H1 (cell line): ENCODE data around the gene HSPA4. TPM values are rescaled to one million over a fixed set of nuclear protein-coding genes. Genes with fewer than 3 reads are reported as not detected.
A peak's percentile ranks its signal among the peaks of the same experiment; 100 is the strongest.

Experiments
- CTCF ChIA-PET: fragments of 300-600 bp; sonication (Branson Sonifier 250); formaldehyde crosslinking; loops from one replicate; lab custom pipeline; 2021; ENCODE audit not compliant: partially characterized antibody; lab: Charles Lee
- POLR2A ChIA-PET: fragments of 300-600 bp; sonication (Branson Sonifier 250); formaldehyde crosslinking; loops from one replicate; lab custom pipeline; 2021; ENCODE audit warnings: inconsistent platforms; ENCODE audit not compliant: partially characterized antibody; lab: Charles Lee
- DNase-seq, 2 experiments: peaks; one replicate each; pipeline versions ENCODE4 v3.0.0 to v3.0.0-alpha.2; 2010 to 2022; ENCODE audit warnings: low spot score in 2 of 2, low read depth in 1 of 2, mixed read lengths in 1 of 2
- FAIRE-seq: peaks from 2 replicates; lab custom pipeline; 2011; peaks lifted over from hg19 to GRCh38; lab: Jason Lieb, UNC
- H2AFZ ChIP-seq: 2 replicates; pipeline ENCODE4 v1.8.1; 2012; ENCODE audit warnings: low read length, inconsistent platforms
- H2AK5ac ChIP-seq: 2 replicates; pipeline ENCODE4 v1.6.1; 2013; ENCODE audit warnings: low read depth, low read length
- H2BK120ac ChIP-seq: replicated peaks from 2 replicates; pipeline ENCODE3; 2013; ENCODE audit warnings: low read depth, low read length, inconsistent platforms
- H2BK12ac ChIP-seq: 2 replicates; pipeline ENCODE4 v1.6.1; 2013; ENCODE audit warnings: low read depth, low read length
- H2BK15ac ChIP-seq: 2 replicates; pipeline ENCODE4 v1.6.1; 2013; ENCODE audit warnings: low read length
- H2BK20ac ChIP-seq: 2 replicates; pipeline ENCODE4 v1.6.1; 2013; ENCODE audit warnings: low read length
- H2BK5ac ChIP-seq: 2 replicates; pipeline ENCODE4 v1.6.1; 2013; ENCODE audit warnings: low read depth, low read length
- H3K14ac ChIP-seq: 2 replicates; pipeline ENCODE4 v1.6.1; 2013; ENCODE audit warnings: inconsistent platforms; ENCODE audit not compliant: insufficient read length
- H3K18ac ChIP-seq: 2 replicates; pipeline ENCODE4 v1.6.1; 2013; ENCODE audit warnings: low read length; ENCODE audit errors: extremely low read depth
- H3K23ac ChIP-seq: 2 replicates; pipeline ENCODE4 v1.6.1; 2013; ENCODE audit warnings: inconsistent platforms; ENCODE audit not compliant: insufficient read length
- H3K23me2 ChIP-seq: 2 replicates; pipeline ENCODE4 v1.6.1; 2013; ENCODE audit warnings: low read depth, low read length
- H3K27ac ChIP-seq: 2 replicates; pipeline ENCODE4 v1.6.1; 2011; ENCODE audit warnings: low read depth, low read length, inconsistent platforms
- H3K27me3 ChIP-seq, 4 experiments: replicated peaks in 1 of 4; 1 replicate in 1 of 4; 2 replicates in 3 of 4; pipeline versions ENCODE4 v1.6.1 to v1.8.1; 2011 to 2013; ENCODE audit warnings: low read length in 3 of 4, mild to moderate bottlenecking in 3 of 4, inconsistent platforms in 2 of 4, mixed read lengths in 2 of 4, moderate library complexity in 1 of 4; ENCODE audit not compliant: control insufficient read depth in 3 of 4, insufficient read depth in 3 of 4; ENCODE audit errors: extremely low read depth in 1 of 4
- H3K36me3 ChIP-seq, 4 experiments: 2 replicates each; pipeline versions ENCODE4 v1.6.1 to v1.8.1; 2011 to 2013; ENCODE audit warnings: mild to moderate bottlenecking in 4 of 4, low read length in 3 of 4, moderate library complexity in 2 of 4, control low read depth in 1 of 4, inconsistent platforms in 1 of 4; ENCODE audit not compliant: insufficient read depth in 4 of 4, control insufficient read depth in 2 of 4
- H3K4ac ChIP-seq: replicated peaks from 2 replicates; pipeline ENCODE3; 2013; ENCODE audit warnings: low read length, low read depth, mixed read lengths, inconsistent platforms; ENCODE audit not compliant: insufficient read length
- H3K4me1 ChIP-seq, 4 experiments: replicated peaks in 1 of 4; 1 replicate in 1 of 4; 2 replicates in 3 of 4; pipeline versions ENCODE4 v1.6.1 to v1.8.1; 2011 to 2013; ENCODE audit warnings: low read length in 3 of 4, inconsistent platforms in 2 of 4, mixed read lengths in 1 of 4; ENCODE audit not compliant: insufficient read depth in 4 of 4, control insufficient read depth in 3 of 4
- H3K4me2 ChIP-seq, 2 experiments: 2 replicates each; pipeline versions ENCODE4 v1.6.1 to v1.8.1; 2011 to 2013; ENCODE audit warnings: low read depth in 2 of 2, low read length in 2 of 2, control low read depth in 1 of 2, inconsistent platforms in 1 of 2, mild to moderate bottlenecking in 1 of 2; ENCODE audit not compliant: insufficient read depth in 1 of 2
- H3K4me3 ChIP-seq, 4 experiments: fragments of 200-600, 300-600 bp in 1 of 4; sonication (generic), shearing (Covaris generic), sonication (Bioruptor Twin) in 1 of 4; 2 replicates each; pipeline versions ENCODE4 v1.5.1 to v1.8.1; 2011 to 2016; ENCODE audit warnings: low read length in 4 of 4, low read depth in 3 of 4, control low read depth in 2 of 4, inconsistent platforms in 2 of 4, mild to moderate bottlenecking in 2 of 4, mixed read lengths in 1 of 4, moderate library complexity in 1 of 4; ENCODE audit not compliant: insufficient read depth in 2 of 4; ENCODE audit errors: extremely low read depth in 1 of 4
- H3K56ac ChIP-seq: replicated peaks from 2 replicates; pipeline ENCODE3; 2013; ENCODE audit warnings: low read depth, mild to moderate bottlenecking, mixed read lengths, low read length, inconsistent platforms; ENCODE audit not compliant: insufficient read length
- H3K79me1 ChIP-seq: 2 replicates; pipeline ENCODE4 v1.6.1; 2013; ENCODE audit warnings: low read depth, low read length, control low read depth
- H3K79me2 ChIP-seq, 2 experiments: 2 replicates each; pipeline versions ENCODE4 v1.6.1 to v1.8.1; 2012 to 2013; ENCODE audit warnings: low read length in 2 of 2, mild to moderate bottlenecking in 2 of 2, inconsistent platforms in 1 of 2; ENCODE audit not compliant: insufficient read depth in 2 of 2, control insufficient read depth in 1 of 2
- H3K9ac ChIP-seq, 4 experiments: replicated peaks in 1 of 4; 1 replicate in 1 of 4; 2 replicates in 3 of 4; pipeline versions ENCODE4 v1.6.1 to v1.8.1; 2011 to 2013; ENCODE audit warnings: low read depth in 3 of 4, low read length in 3 of 4, control low read depth in 2 of 4, mild to moderate bottlenecking in 2 of 4, moderate library complexity in 2 of 4, inconsistent platforms in 1 of 4; ENCODE audit errors: extremely low read depth in 1 of 4
- H3K9me3 ChIP-seq, 2 experiments: 2 replicates each; pipeline versions ENCODE4 v1.6.1 to v1.8.1; 2012 to 2013; ENCODE audit warnings: mild to moderate bottlenecking in 2 of 2, moderate library complexity in 2 of 2, control low read depth in 1 of 2, inconsistent platforms in 1 of 2, low read depth in 1 of 2, low read length in 1 of 2, mixed read lengths in 1 of 2; ENCODE audit not compliant: insufficient read depth in 2 of 2
- H4K20me1 ChIP-seq, 2 experiments: replicated peaks in 1 of 2; 2 replicates each; pipeline versions ENCODE3 to v1.8.1; 2011 to 2013; ENCODE audit warnings: inconsistent platforms in 2 of 2, low read length in 2 of 2, mild to moderate bottlenecking in 1 of 2; ENCODE audit not compliant: insufficient read depth in 2 of 2, control insufficient read depth in 1 of 2
- H4K5ac ChIP-seq: 2 replicates; pipeline ENCODE4 v1.6.1; 2013; ENCODE audit warnings: low read length, low read depth, mixed read lengths, inconsistent platforms; ENCODE audit not compliant: insufficient read length
- H4K8ac ChIP-seq: 2 replicates; pipeline ENCODE4 v1.8.0; 2013; ENCODE audit warnings: mild to moderate bottlenecking, moderate library complexity, low read length, inconsistent platforms; ENCODE audit not compliant: insufficient read depth; ENCODE audit errors: extremely low read depth
- H4K91ac ChIP-seq: replicated peaks from 2 replicates; pipeline ENCODE3; 2013; ENCODE audit warnings: low read length, mixed read lengths, inconsistent platforms; ENCODE audit not compliant: insufficient read length
- BCL11A ChIP-seq, 2 experiments: IDR thresholded peaks; one replicate each; pipeline ENCODE4 v1.6.1; 2011; ENCODE audit warnings: low read depth in 2 of 2, low read length in 2 of 2, mild to moderate bottlenecking in 2 of 2
- CBX5 ChIP-seq: fragments of 300-800, 300-1000 bp; sonication (generic); IDR thresholded peaks from 2 replicates; pipeline ENCODE4 v1.7.1; 2016; ENCODE audit warnings: antibody characterized with exemption, low read length, low read depth
- CHD2 ChIP-seq: IDR thresholded peaks from 2 replicates; pipeline ENCODE4 v1.6.1; 2012; ENCODE audit warnings: low read length, improper control_type of control experiment
- HDAC2 ChIP-seq, 2 experiments: fragments of 300-600 bp in 1 of 2; sonication (generic) in 1 of 2; IDR thresholded peaks; 2 replicates each; pipeline ENCODE4 v1.6.1; 2011 to 2012; ENCODE audit warnings: low read depth in 2 of 2, low read length in 2 of 2, mild to moderate bottlenecking in 2 of 2, moderate library complexity in 2 of 2, borderline replicate concordance in 1 of 2, inconsistent platforms in 1 of 2
- MAFK ChIP-seq: IDR thresholded peaks from 2 replicates; pipeline ENCODE4 v1.6.1; 2012; ENCODE audit warnings: low read depth, mild to moderate bottlenecking, improper control_type of control experiment, low read length
- RXRA ChIP-seq: IDR thresholded peaks from 2 replicates; pipeline ENCODE4 v1.6.1; 2011; ENCODE audit warnings: low read depth, mild to moderate bottlenecking, low read length, moderate library complexity; ENCODE audit not compliant: insufficient read depth
- SIN3A ChIP-seq, 2 experiments: IDR thresholded peaks in 1 of 2; conservative IDR thresholded peaks in 1 of 2; 2 replicates each; pipeline ENCODE4 v1.6.1; 2011 to 2012; ENCODE audit warnings: low read length in 2 of 2, improper control_type of control experiment in 1 of 2, low read depth in 1 of 2, mild to moderate bottlenecking in 1 of 2
- TBP ChIP-seq: IDR thresholded peaks from 2 replicates; pipeline ENCODE4 v1.6.1; 2011; ENCODE audit warnings: low read depth, low read length, improper control_type of control experiment
- YY1 ChIP-seq: IDR thresholded peaks from 2 replicates; pipeline ENCODE4 v1.6.1; 2011; ENCODE audit warnings: low read depth, mild to moderate bottlenecking, low read length
- WGBS, 2 experiments: shearing (Covaris generic) in 1 of 2; methylation state at CpG; one replicate each; pipeline versions ENCODE4 v1.1.6 to v1.1.7; 2013 to 2015; ENCODE audit warnings: low lambda C conversion rate in 2 of 2, mixed read lengths in 2 of 2, inconsistent platforms in 1 of 2, low coverage in 1 of 2, missing lambda C conversion rate in 1 of 2; ENCODE audit not compliant: insufficient replicate concordance in 2 of 2, insufficient coverage in 1 of 2, insufficient read length in 1 of 2; ENCODE audit errors: extremely low coverage in 1 of 2, missing lambda C conversion rate in 1 of 2; 5-methylcytosine and 5-hydroxymethylcytosine counted together
- polyA plus RNA-seq, 7 experiments: library from polyadenylated mRNA; depleted of rRNA in 3 of 7; stranded (reverse) in 5 of 7; unstranded in 2 of 7; fragments of >200 nt in 5 of 7; fragments of 200-250 nt in 2 of 7; gene quantifications; 1 replicate in 5 of 7; 2 replicates in 1 of 7; 4 replicates in 1 of 7; pipeline versions ENCODE4 v1.2.1 to v1.2.3, GENCODE V29; 2011 to 2013; ENCODE audit warnings: missing spikeins in 2 of 7, mixed read lengths in 2 of 7
- total RNA-seq: library from RNA; stranded (reverse); fragmentation: NEBNext Ultra II Directional; extraction: Animal tissue kit (Norgen Biotek cat#: 25700); gene quantifications from 2 replicates; pipeline ENCODE4 v1.2.1, GENCODE V29; 2021
- TF ChIP-seq, protein P1 (sequence below): IDR thresholded peaks from 2 replicates; pipeline ENCODE4 v1.6.1; 2012; ENCODE audit warnings: inconsistent platforms

Gene HSPA4
- total and polyA plus RNA-seq, 2 of the 8 experiments (the other 6 are each of a cell fraction or from before 2014, with no cell fraction given), result 28.9 to 445 TPM

- Histone ChIP-seq H3K9ac (no peak overlapping the region), H3K27me3 (no peaks in the 10 kb centered on the region), H2BK20ac (no peak overlapping the region), H4K5ac (no peak overlapping the region), H3K56ac (no peak overlapping the region), H3K23ac (no peak overlapping the region), H3K23me2 (peaks cover 8% of the 10 kb centered on the region), H3K4me2 (no peak overlapping the region), H4K20me1 (peaks cover 0 to under 1% of the 10 kb centered on the region in 2 experiments), H3K79me2 (peaks cover 2 to 5% of the 10 kb centered on the region in 2 experiments), H3K27ac (no peak overlapping the region), H3K4me1 (peaks cover 0 to 2% (median 2%) of the 10 kb centered on the region in 4 experiments; a peak in 3 of 7 replicates), H4K8ac (peak overlapping the region; percentile 54; the same call in 1 of the 2 replicates), H3K14ac (no peak overlapping the region), H4K91ac (no peak overlapping the region), H3K4me3 (no peak overlapping the region), H3K9me3 (no peaks in the 10 kb centered on the region), H2BK15ac (no peak overlapping the region; the same call in 1 of the 2 replicates), H3K79me1 (no peaks in the 10 kb centered on the region), H2AK5ac (no peak overlapping the region), H3K4ac (no peak overlapping the region), H2BK5ac (no peak overlapping the region), H2AFZ (no peak overlapping the region), H3K36me3 (no peaks in the 10 kb centered on the region), H2BK120ac (no peak overlapping the region), H2BK12ac (no peak overlapping the region; the same call in 1 of the 2 replicates), H3K18ac (no peak overlapping the region)
- TF ChIP-seq MAFK (no peak), RXRA (no peak), YY1 (no peak), CBX5 (no peak), BCL11A (IDR thresholded peaks at IDR 0.05; ENCODE audit: low read depth in 2 of 2, low read length in 2 of 2) (no peak), TBP (no peak), CHD2 (no peak), SIN3A (conservative IDR thresholded peaks at IDR 0.05 in 1 of 2, IDR thresholded peaks at IDR 0.05 in 1 of 2; ENCODE audit: low read depth in 1 of 2, low read length in 2 of 2) (no peak), HDAC2 (IDR thresholded peaks at IDR 0.05; ENCODE audit: borderline replicate concordance in 1 of 2, low read depth in 2 of 2, low read length in 2 of 2) (no peak)
- TF ChIP-seq, protein P1, sequence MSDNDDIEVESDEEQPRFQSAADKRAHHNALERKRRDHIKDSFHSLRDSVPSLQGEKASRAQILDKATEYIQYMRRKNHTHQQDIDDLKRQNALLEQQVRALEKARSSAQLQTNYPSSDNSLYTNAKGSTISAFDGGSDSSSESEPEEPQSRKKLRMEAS, result no peak
- DNase-seq, result no peak
- WGBS, 2 experiments, result 87% methylated on average over 8 of the region's 19 CpGs; no CpG with 5 or more reads in 1 of the 2 experiments
- ChIA-PET CTCF (no interaction called here), POLR2A (interaction anchor here (0.6 to 6.6 kb wide), 7 partner anchors 9 to 86 kb away, joined by 3 to 104 read pairs (median 5); partner anchors contain the start of genes AFF4 and ZCCHC10)
- FAIRE-seq, result no peak
Measured at GRCh38 chr5:133047404-133047803, 4.4 kb upstream of the HSPA4 start.
